MM.1S (cell line): ENCODE results near the gene NDOR1.

Experiments
- DNase-seq: peaks from one replicate; pipeline ENCODE4 v3.0.0-alpha.2; 2015
- H2AFZ ChIP-seq: fragments of 300-600 bp; sonication (generic); 2 replicates; pipeline ENCODE4 v1.6.0; 2016; ENCODE audit warnings: antibody characterized with exemption, low read length
- H3F3A ChIP-seq: fragments of 300-600 bp; sonication (generic); 2 replicates; pipeline ENCODE4 v1.6.1; 2016; ENCODE audit warnings: mild to moderate bottlenecking, antibody characterized with exemption, low read length, moderate library complexity, mixed read lengths; ENCODE audit not compliant: insufficient read depth
- H3K27ac ChIP-seq: fragments of 300-600 bp; sonication (generic); 2 replicates; pipeline ENCODE4 v1.5.1; 2016; ENCODE audit warnings: mild to moderate bottlenecking, low read length
- H3K27me3 ChIP-seq: fragments of 300-600 bp; sonication (generic); replicated peaks from 2 replicates; pipeline ENCODE4 v1.6.0; 2016; ENCODE audit warnings: low read length; ENCODE audit not compliant: insufficient read depth
- H3K36me3 ChIP-seq: fragments of 300-600 bp; sonication (generic); replicated peaks from 2 replicates; pipeline ENCODE4 v1.6.1; 2016; ENCODE audit warnings: mild to moderate bottlenecking, low read length, mixed read lengths; ENCODE audit not compliant: insufficient read depth
- H3K4me1 ChIP-seq: fragments of 300-600 bp; sonication (generic); 2 replicates; pipeline ENCODE4 v1.6.1; 2016; ENCODE audit warnings: low read length, mixed read lengths
- H3K4me2 ChIP-seq: fragments of 300-600 bp; sonication (generic); 2 replicates; pipeline ENCODE4 v1.6.0; 2016; ENCODE audit warnings: low read depth, low read length
- H3K4me3 ChIP-seq: fragments of 300-600 bp; sonication (generic); 2 replicates; pipeline ENCODE4 v1.5.1; 2016; ENCODE audit warnings: low read length, mixed read lengths
- H3K79me2 ChIP-seq: fragments of 300-600 bp; sonication (generic); 2 replicates; pipeline ENCODE4 v1.6.1; 2016; ENCODE audit warnings: mixed run types, low read length, mixed read lengths
- H3K9ac ChIP-seq: fragments of 300-600 bp; sonication (generic); 2 replicates; pipeline ENCODE4 v1.6.1; 2016; ENCODE audit warnings: low read length, mixed read lengths
- H3K9me2 ChIP-seq: fragments of 300-600 bp; sonication (generic); replicated peaks from 2 replicates; pipeline ENCODE4 v1.6.1; 2016; ENCODE audit warnings: mild to moderate bottlenecking, low read length, mixed read lengths; ENCODE audit not compliant: insufficient read depth
- H3K9me3 ChIP-seq: fragments of 300-600 bp; sonication (generic); replicated peaks from 2 replicates; pipeline ENCODE4 v1.6.1; 2016; ENCODE audit warnings: mild to moderate bottlenecking, low read length, mixed read lengths; ENCODE audit not compliant: insufficient read depth
- H4K20me1 ChIP-seq: fragments of 300-600 bp; sonication (generic); 2 replicates; pipeline ENCODE4 v1.6.1; 2016; ENCODE audit warnings: mild to moderate bottlenecking, low read length, moderate library complexity, mixed read lengths; ENCODE audit not compliant: insufficient read depth
- CTCF ChIP-seq: fragments of 300-600 bp; sonication (generic); IDR thresholded peaks from 2 replicates; pipeline ENCODE4 v1.5.1; 2016; ENCODE audit warnings: antibody characterized with exemption, low read length, mixed read lengths
- EZH2 ChIP-seq: fragments of 300-600 bp; sonication (generic); optimal IDR thresholded peaks from 2 replicates; pipeline ENCODE3; 2017; ENCODE audit warnings: low read depth, mild to moderate bottlenecking, antibody characterized with exemption, low read length, mixed read lengths
- EZH2phosphoT487 ChIP-seq: fragments of 300-600 bp; sonication (generic); IDR thresholded peaks from 2 replicates; pipeline ENCODE4 v1.6.1; 2018; ENCODE audit warnings: antibody characterized with exemption, low read length

Gene NDOR1

DNA sequence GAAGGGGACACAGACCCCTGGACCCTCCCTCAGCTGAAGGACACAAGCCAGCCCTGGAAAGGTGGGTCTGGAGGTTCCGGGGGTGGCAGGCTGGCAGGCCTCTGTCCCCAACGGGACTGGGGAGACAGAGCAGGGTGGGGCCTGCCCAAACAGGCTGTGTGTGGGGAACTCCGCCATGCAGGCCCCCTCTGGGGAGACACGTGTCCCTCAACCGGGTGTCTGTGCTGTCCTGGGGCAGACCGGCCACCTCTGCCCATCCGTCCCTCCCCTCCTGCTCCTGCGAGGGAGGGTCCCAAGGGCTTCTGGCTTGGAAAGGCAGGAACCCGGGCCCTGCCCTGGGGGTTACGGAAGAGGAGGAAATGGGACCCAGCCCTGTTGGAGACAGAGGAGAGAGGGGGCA is 26.6 kb downstream of the NDOR1 start:
- peaks cover 77% of the 10 kb centered on the region for H3K27me3 ChIP-seq
- TF ChIP-seq CTCF: no peak
- no peak overlapping the region for H3K9ac ChIP-seq
- H3K4me1 ChIP-seq: peaks cover 9% of the 10 kb centered on the region; the same call in 1 of the 2 replicates
- H3K9me2 ChIP-seq: no peaks in the 10 kb centered on the region
- H3K36me3 ChIP-seq: no peaks in the 10 kb centered on the region
- H3K27ac ChIP-seq: no peak overlapping the region
- no peak overlapping the region for H3K4me2 ChIP-seq
- no peaks in the 10 kb centered on the region for H3K9me3 ChIP-seq
- no peak for DNase-seq
- H2AFZ ChIP-seq: no peak overlapping the region
- no peaks in the 10 kb centered on the region for H4K20me1 ChIP-seq
- H3K79me2 ChIP-seq: no peaks in the 10 kb centered on the region
- no peaks in the 10 kb centered on the region for H3F3A ChIP-seq
- no peak overlapping the region for H3K4me3 ChIP-seq

DNA sequence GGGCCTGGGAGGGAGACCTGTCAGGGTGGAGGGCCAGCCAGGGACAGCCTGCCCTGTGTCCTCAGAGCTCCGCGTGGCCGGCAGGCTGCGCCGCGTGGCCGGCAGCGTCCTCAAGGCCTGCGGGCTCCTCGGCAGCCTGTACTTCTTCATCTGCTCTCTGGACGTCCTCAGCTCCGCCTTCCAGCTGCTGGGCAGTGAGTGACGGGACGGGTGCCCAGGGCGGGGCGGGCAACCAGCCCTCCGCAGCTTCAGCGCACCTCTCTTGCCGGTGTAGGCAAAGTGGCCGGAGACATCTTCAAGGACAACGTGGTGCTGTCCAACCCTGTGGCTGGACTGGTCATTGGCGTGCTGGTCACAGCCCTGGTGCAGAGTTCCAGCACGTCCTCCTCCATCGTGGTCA is 27.0 kb downstream of the NDOR1 start:
- Histone ChIP-seq H3K4me1 (peaks cover 9% of the 10 kb centered on the region; the same call in 1 of the 2 replicates), H4K20me1 (no peaks in the 10 kb centered on the region), H3K36me3 (no peaks in the 10 kb centered on the region), H2AFZ (no peak overlapping the region), H3K9me2 (no peaks in the 10 kb centered on the region), H3F3A (no peaks in the 10 kb centered on the region), H3K27me3 (peaks cover 77% of the 10 kb centered on the region), H3K4me3 (no peak overlapping the region), H3K9ac (no peak overlapping the region), H3K27ac (no peak overlapping the region), H3K79me2 (no peaks in the 10 kb centered on the region), H3K4me2 (no peak overlapping the region), H3K9me3 (no peaks in the 10 kb centered on the region)
- DNase-seq: no peak
- no peak for TF ChIP-seq EZH2
- TF ChIP-seq EZH2phosphoT487: no peak
- no peak for TF ChIP-seq CTCF

- no peak overlapping the region for H3K9ac ChIP-seq
- H3K79me2 ChIP-seq: no peaks in the 10 kb centered on the region
- DNase-seq: no peak
- no peak for TF ChIP-seq EZH2
- TF ChIP-seq EZH2phosphoT487: no peak
- no peak for TF ChIP-seq CTCF
- no peaks in the 10 kb centered on the region for H3F3A ChIP-seq
- H3K36me3 ChIP-seq: no peaks in the 10 kb centered on the region
- H4K20me1 ChIP-seq: no peaks in the 10 kb centered on the region
- no peak overlapping the region for H3K4me2 ChIP-seq
- H3K4me1 ChIP-seq: peaks cover 9% of the 10 kb centered on the region; the same call in 1 of the 2 replicates
- no peak overlapping the region for H3K27ac ChIP-seq
- H2AFZ ChIP-seq: no peak overlapping the region
- H3K9me2 ChIP-seq: no peaks in the 10 kb centered on the region
- peaks cover 74% of the 10 kb centered on the region for H3K27me3 ChIP-seq
- no peaks in the 10 kb centered on the region for H3K9me3 ChIP-seq
- H3K4me3 ChIP-seq: no peak overlapping the region
Measured at GRCh38 chr9:137233143-137233980, 27.9 kb downstream of the NDOR1 start.
